HUES64 (cell line): ENCODE measurements around the gene C14orf119.

Experiments used
- H3K27ac ChIP-seq: 2 replicates; pipeline ENCODE4 v1.7.0; 2013; ENCODE audit warnings: low read depth, low read length, inconsistent platforms
- H3K27me3 ChIP-seq: 2 replicates; pipeline ENCODE4 v1.6.1; 2013; ENCODE audit warnings: mild to moderate bottlenecking, low read length; ENCODE audit not compliant: insufficient read depth
- H3K36me3 ChIP-seq: 2 replicates; pipeline ENCODE4 v1.6.1; 2013; ENCODE audit warnings: mild to moderate bottlenecking, low read length; ENCODE audit not compliant: insufficient read depth
- H3K4me1 ChIP-seq: 2 replicates; pipeline ENCODE4 v1.6.1; 2013; ENCODE audit warnings: mild to moderate bottlenecking, low read length, moderate library complexity; ENCODE audit not compliant: insufficient read depth
- H3K4me3 ChIP-seq: 2 replicates; pipeline ENCODE4 v1.5.1; 2013; ENCODE audit warnings: mild to moderate bottlenecking, low read length, moderate library complexity
- H3K9ac ChIP-seq: 2 replicates; pipeline ENCODE4 v1.6.1; 2013; ENCODE audit warnings: mild to moderate bottlenecking, low read depth, low read length
- H3K9me3 ChIP-seq: 2 replicates; pipeline ENCODE4 v1.6.1; 2013; ENCODE audit warnings: low read depth, low read length; ENCODE audit not compliant: insufficient read depth
- WGBS: fragments of 150-250, 120-280 bp; methylation state at CpG from one replicate; pipeline ENCODE4 v1.1.7; 2013; ENCODE audit warnings: missing lambda C conversion rate; 5-methylcytosine and 5-hydroxymethylcytosine counted together

C14orf119 gene

GRCh38 chr14:23076785-23077408, 18.4 kb upstream of the C14orf119 start:
- no peak overlapping the region for H3K9ac ChIP-seq
- no peak overlapping the region for H3K4me3 ChIP-seq
- H3K36me3 ChIP-seq, result peaks cover 99% of the 10 kb centered on the region
- H3K27me3 ChIP-seq, result no peaks in the 10 kb centered on the region
- H3K4me1 ChIP-seq, result peaks cover 10% of the 10 kb centered on the region
- H3K27ac ChIP-seq, result no peak overlapping the region
- H3K9me3 ChIP-seq, result no peaks in the 10 kb centered on the region
- WGBS, result 78% methylated on average over 5 of the region's 5 CpGs

DNA sequence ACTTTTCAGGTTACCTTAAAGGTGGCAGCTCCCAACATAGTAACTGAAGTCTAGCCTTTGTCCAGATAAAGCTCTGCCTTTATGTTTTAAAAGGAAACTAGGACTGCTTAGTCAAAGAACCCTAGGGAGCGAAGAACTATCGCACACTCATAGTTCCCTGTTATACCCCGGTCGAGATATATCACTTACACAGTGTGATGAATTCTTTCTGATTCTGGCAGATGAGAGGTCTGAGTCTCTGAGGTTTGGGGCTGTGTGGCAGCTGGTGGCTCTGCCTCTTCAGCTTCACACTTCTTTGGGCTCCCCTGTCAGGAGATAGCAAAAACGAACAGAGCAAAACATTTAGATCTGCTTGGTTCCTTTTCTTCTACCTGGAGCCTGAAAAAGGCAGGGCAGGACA, 17.3 kb upstream of the C14orf119 start:
- H3K27me3 ChIP-seq, result no peaks in the 10 kb centered on the region
- H3K9me3 ChIP-seq, result no peaks in the 10 kb centered on the region
- no peak overlapping the region for H3K9ac ChIP-seq
- peaks cover 99% of the 10 kb centered on the region for H3K36me3 ChIP-seq
- H3K27ac ChIP-seq, result no peak overlapping the region
- WGBS, result 94% methylated on average over 5 of the region's 5 CpGs
- no peak overlapping the region for H3K4me3 ChIP-seq
- H3K4me1 ChIP-seq, result no peaks in the 10 kb centered on the region; the same call in 1 of the 2 replicates

GRCh38 chr14:23078692-23079116, 16.6 kb upstream of the C14orf119 start:
- Histone ChIP-seq H3K4me1 (no peaks in the 10 kb centered on the region), H3K9me3 (no peaks in the 10 kb centered on the region), H3K4me3 (no peak overlapping the region), H3K9ac (no peak overlapping the region), H3K36me3 (peaks cover 98% of the 10 kb centered on the region), H3K27me3 (no peaks in the 10 kb centered on the region), H3K27ac (no peak overlapping the region)
- WGBS, result 71% methylated on average over 2 of the region's 2 CpGs

- H3K9me3 ChIP-seq, result no peaks in the 10 kb centered on the region
- no peak overlapping the region for H3K9ac ChIP-seq
- no peaks in the 10 kb centered on the region for H3K27me3 ChIP-seq
- no peaks in the 10 kb centered on the region for H3K4me1 ChIP-seq
- peaks cover 97% of the 10 kb centered on the region for H3K36me3 ChIP-seq
- H3K4me3 ChIP-seq, result no peak overlapping the region
- 95% methylated on average over 2 of the region's 2 CpGs for WGBS
- no peak overlapping the region for H3K27ac ChIP-seq
Observed at GRCh38 chr14:23079716-23080115, 15.6 kb upstream of the C14orf119 start.

DNA sequence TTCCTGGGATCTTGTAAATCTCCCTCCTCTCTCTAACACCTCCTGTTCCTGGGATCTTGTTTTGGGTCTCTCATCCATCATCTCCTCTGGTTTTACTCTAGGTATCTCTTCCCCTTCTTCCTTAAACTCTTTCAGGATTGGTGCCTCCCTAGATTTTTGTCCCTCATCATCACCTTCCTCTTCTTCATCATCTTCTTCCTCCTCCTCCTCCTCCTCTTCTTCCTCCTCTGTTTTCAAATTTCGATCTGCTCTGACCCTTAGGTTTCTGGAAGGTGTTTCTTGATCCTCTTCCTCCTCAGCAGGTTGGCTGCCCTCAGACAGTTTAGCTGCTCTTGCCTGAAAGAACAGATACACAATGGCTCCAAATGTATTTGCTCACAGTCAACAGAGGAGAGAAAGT, 14.8 kb upstream of the C14orf119 start:
- H3K9me3 ChIP-seq, result no peaks in the 10 kb centered on the region
- no peaks in the 10 kb centered on the region for H3K4me1 ChIP-seq
- H3K36me3 ChIP-seq, result peaks cover 97% of the 10 kb centered on the region
- H3K27me3 ChIP-seq, result no peaks in the 10 kb centered on the region
- H3K9ac ChIP-seq, result no peak overlapping the region; the same call in 1 of the 2 replicates
- 96% methylated on average over 1 of the region's 1 CpG for WGBS
- no peak overlapping the region for H3K27ac ChIP-seq
- no peak overlapping the region for H3K4me3 ChIP-seq

DNA sequence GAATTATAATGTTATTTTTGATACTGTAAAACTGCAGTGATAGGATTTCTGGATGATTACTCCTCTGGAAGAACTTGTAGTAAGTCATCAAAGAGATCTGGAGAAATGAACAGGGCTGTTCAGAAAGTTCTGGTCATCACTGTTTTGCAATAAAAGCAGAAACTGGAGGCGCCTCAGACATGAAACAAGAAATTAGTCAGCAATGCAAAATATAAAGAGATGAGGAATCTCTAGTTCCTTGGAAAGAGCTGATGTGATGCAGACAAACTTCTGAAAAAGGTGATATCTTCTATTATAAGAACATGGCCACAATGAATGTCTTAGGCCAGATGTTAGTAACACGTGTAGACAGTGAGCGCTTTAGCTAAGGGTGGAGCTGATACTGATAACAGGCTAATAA, 9.8 kb upstream of the C14orf119 start:
- Histone ChIP-seq H3K36me3 (peaks cover 97% of the 10 kb centered on the region), H3K9ac (no peak overlapping the region), H3K27ac (no peak overlapping the region), H3K4me1 (no peaks in the 10 kb centered on the region), H3K4me3 (no peak overlapping the region), H3K9me3 (no peaks in the 10 kb centered on the region), H3K27me3 (no peaks in the 10 kb centered on the region)
- 91% methylated on average over 3 of the region's 3 CpGs for WGBS

- Histone ChIP-seq H3K9me3 (no peaks in the 10 kb centered on the region), H3K9ac (no peak overlapping the region), H3K36me3 (peaks cover 97% of the 10 kb centered on the region), H3K27me3 (no peaks in the 10 kb centered on the region), H3K4me3 (no peak overlapping the region), H3K27ac (no peak overlapping the region), H3K4me1 (no peaks in the 10 kb centered on the region)
- 93% methylated on average over 1 of the region's 1 CpG for WGBS
Observed at GRCh38 chr14:23086565-23086964, 8.7 kb upstream of the C14orf119 start.

- no peaks in the 10 kb centered on the region for H3K27me3 ChIP-seq
- no peak overlapping the region for H3K27ac ChIP-seq
- no peaks in the 10 kb centered on the region for H3K9me3 ChIP-seq
- WGBS, result 97% methylated on average over 12 of the region's 12 CpGs
- peaks cover 88% of the 10 kb centered on the region for H3K36me3 ChIP-seq
- H3K4me3 ChIP-seq, result no peak overlapping the region
- H3K9ac ChIP-seq, result no peak overlapping the region
- no peaks in the 10 kb centered on the region for H3K4me1 ChIP-seq
Observed at GRCh38 chr14:23089498-23090253, 5.6 kb upstream of the C14orf119 start.

- no peak overlapping the region for H3K27ac ChIP-seq
Observed at GRCh38 chr14:23090254-23090636, 5.1 kb upstream of the C14orf119 start.

DNA sequence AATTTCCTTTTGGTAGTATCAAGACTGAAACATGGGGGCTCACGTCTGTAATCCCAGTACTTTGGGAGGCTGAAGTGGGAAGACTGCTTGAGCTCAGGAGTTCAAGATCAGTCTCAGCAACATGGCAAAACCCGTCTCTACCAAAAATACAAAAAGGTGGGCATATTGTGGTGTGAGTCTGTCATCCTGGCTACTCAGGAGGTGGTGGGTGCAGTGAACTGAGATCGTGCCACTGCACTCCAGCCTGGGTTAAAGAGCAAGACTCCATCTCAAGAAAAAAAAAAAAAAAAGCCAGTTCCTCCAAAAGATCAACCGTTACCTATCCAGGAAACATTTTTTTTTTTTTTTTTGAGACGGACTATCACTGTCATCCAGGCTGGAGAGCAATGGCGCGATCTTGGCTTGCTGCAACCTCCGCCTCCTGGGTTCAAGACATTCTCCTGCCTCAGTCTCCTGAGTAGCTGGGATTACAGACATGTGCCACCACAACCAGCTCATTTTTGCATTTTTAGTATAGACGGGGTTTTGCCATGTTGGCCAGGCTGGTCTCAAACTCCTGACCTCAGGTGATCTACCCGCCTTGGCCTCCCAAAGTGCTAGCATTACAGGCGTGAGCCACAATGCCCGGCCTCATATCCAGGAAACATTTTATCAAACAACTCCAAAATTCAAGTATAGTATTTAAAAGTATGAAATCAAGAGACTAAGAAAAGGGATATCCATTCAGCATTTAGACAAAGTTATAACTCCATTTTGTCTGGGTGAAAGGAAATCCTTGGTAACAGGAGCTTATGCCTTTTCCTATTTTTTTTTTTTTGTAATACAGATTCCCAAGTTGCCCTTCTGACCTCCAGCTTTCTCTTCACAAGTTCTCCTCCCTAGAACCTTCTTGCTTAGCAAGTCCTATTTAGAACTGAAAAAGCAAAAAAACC, 3.7 kb upstream of the C14orf119 start:
- Histone ChIP-seq H3K27me3 (no peaks in the 10 kb centered on the region), H3K27ac (no peak overlapping the region), H3K4me1 (0 out of 2 replicates have a peak, but pooled peaks cover 1% of the 10 kb centered on the region), H3K9me3 (no peaks in the 10 kb centered on the region), H3K36me3 (peaks cover 69% of the 10 kb centered on the region), H3K4me3 (no peak overlapping the region), H3K9ac (no peak overlapping the region)
- 87% methylated on average over 12 of the region's 12 CpGs for WGBS

More at GRCh38 chr14:23090254-23090636, 5.1 kb upstream of the C14orf119 start:
- WGBS, result 92% methylated on average over 4 of the region's 4 CpGs
- H3K9ac ChIP-seq, result no peak overlapping the region
- peaks cover 82% of the 10 kb centered on the region for H3K36me3 ChIP-seq
- no peaks in the 10 kb centered on the region for H3K9me3 ChIP-seq
- H3K4me3 ChIP-seq, result no peak overlapping the region
- no peaks in the 10 kb centered on the region for H3K4me1 ChIP-seq
- no peaks in the 10 kb centered on the region for H3K27me3 ChIP-seq

GRCh38 chr14:23093104-23093503, 2.2 kb upstream of the C14orf119 start:
- H3K9me3 ChIP-seq, result no peaks in the 10 kb centered on the region
- H3K4me3 ChIP-seq, result peak overlapping the region; percentile 81
- H3K9ac ChIP-seq, result no peak overlapping the region
- H3K27me3 ChIP-seq, result no peaks in the 10 kb centered on the region
- 95% methylated on average over 2 of the region's 2 CpGs for WGBS
- no peak overlapping the region; the same call in 1 of the 2 replicates for H3K27ac ChIP-seq
- 0 out of 2 replicates have a peak, but pooled peaks cover 6% of the 10 kb centered on the region for H3K4me1 ChIP-seq
- H3K36me3 ChIP-seq, result peaks cover 68% of the 10 kb centered on the region
